HEK293 (cell line): ENCODE data around the gene KIF17.

Experiments used
- SETDB1 ChIP-seq: IDR thresholded peaks from one replicate; pipeline ENCODE4 v1.6.1; 2017; ENCODE audit warnings: mild to moderate bottlenecking, low read length, moderate library complexity, mixed read lengths; ENCODE audit not compliant: insufficient read length
- TCF7L2 ChIP-seq: IDR thresholded peaks from 2 replicates; pipeline ENCODE4 v1.6.1; 2011; ENCODE audit warnings: low read depth, mild to moderate bottlenecking, inconsistent platforms, low read length, moderate library complexity, borderline replicate concordance
- ZBTB8A ChIP-seq: fragments of 450-650 bp; formaldehyde crosslinking; IDR thresholded peaks from 2 replicates; pipeline ENCODE4 v1.5.1; 2016; ENCODE audit warnings: missing biosample characterization, missing genetic modification characterization
- ZSCAN30 ChIP-seq: fragments of 450-650 bp; IDR thresholded peaks from 2 replicates; pipeline ENCODE4 v1.5.1; 2018; ENCODE audit warnings: missing biosample characterization, mild to moderate bottlenecking, missing genetic modification characterization, moderate library complexity
- TF ChIP-seq, protein P1 (sequence below): fragments of 450-650 bp; formaldehyde crosslinking; IDR thresholded peaks from 2 replicates; pipeline ENCODE4 v1.5.1; 2016; ENCODE audit warnings: missing biosample characterization, missing genetic modification characterization
- TF ChIP-seq, protein P2 (sequence below): fragments of 450-650 bp; formaldehyde crosslinking; IDR thresholded peaks from 2 replicates; pipeline ENCODE4 v1.5.1; 2016; ENCODE audit warnings: missing biosample characterization, missing genetic modification characterization, low read depth
- TF ChIP-seq, protein P3 (sequence below): fragments of 450-650 bp; formaldehyde crosslinking; IDR thresholded peaks from 2 replicates; pipeline ENCODE4 v1.5.1; 2016; ENCODE audit warnings: missing biosample characterization, missing genetic modification characterization
- TF ChIP-seq, protein P4 (sequence below): fragments of 450-650 bp; formaldehyde crosslinking; IDR thresholded peaks from 2 replicates; pipeline ENCODE4 v1.5.1; 2016; ENCODE audit warnings: missing biosample characterization, missing genetic modification characterization
- TF ChIP-seq, protein P5 (sequence below): fragments of 450-650 bp; formaldehyde crosslinking; IDR thresholded peaks from 2 replicates; pipeline ENCODE4 v1.5.1; 2016; ENCODE audit warnings: missing biosample characterization, missing genetic modification characterization

DNA sequence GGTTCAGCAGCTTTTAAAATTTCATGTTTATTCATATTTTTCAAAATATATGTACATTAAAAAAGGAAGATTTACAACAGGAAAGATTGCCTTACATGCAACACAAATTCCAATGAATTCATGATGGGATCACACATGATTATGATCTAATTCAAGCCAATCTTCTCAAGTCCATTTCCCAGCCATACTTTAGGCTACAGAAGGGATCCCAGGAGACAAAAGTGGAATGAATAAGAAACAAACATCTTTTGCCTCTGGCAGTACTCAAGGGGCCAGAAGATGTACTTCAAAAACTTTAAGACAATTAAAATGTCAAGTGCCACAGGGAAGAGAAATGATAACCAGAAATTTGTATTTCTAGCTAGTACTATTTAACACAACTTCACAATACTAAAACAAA lies 24.9 kb upstream of the KIF17 start:
- TF ChIP-seq, protein P1, sequence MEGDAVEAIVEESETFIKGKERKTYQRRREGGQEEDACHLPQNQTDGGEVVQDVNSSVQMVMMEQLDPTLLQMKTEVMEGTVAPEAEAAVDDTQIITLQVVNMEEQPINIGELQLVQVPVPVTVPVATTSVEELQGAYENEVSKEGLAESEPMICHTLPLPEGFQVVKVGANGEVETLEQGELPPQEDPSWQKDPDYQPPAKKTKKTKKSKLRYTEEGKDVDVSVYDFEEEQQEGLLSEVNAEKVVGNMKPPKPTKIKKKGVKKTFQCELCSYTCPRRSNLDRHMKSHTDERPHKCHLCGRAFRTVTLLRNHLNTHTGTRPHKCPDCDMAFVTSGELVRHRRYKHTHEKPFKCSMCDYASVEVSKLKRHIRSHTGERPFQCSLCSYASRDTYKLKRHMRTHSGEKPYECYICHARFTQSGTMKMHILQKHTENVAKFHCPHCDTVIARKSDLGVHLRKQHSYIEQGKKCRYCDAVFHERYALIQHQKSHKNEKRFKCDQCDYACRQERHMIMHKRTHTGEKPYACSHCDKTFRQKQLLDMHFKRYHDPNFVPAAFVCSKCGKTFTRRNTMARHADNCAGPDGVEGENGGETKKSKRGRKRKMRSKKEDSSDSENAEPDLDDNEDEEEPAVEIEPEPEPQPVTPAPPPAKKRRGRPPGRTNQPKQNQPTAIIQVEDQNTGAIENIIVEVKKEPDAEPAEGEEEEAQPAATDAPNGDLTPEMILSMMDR: no peak
- TF ChIP-seq ZBTB8A (tag by site-specific recombination): no peak
- no peak for TF ChIP-seq ZSCAN30
- TF ChIP-seq, protein P2, sequence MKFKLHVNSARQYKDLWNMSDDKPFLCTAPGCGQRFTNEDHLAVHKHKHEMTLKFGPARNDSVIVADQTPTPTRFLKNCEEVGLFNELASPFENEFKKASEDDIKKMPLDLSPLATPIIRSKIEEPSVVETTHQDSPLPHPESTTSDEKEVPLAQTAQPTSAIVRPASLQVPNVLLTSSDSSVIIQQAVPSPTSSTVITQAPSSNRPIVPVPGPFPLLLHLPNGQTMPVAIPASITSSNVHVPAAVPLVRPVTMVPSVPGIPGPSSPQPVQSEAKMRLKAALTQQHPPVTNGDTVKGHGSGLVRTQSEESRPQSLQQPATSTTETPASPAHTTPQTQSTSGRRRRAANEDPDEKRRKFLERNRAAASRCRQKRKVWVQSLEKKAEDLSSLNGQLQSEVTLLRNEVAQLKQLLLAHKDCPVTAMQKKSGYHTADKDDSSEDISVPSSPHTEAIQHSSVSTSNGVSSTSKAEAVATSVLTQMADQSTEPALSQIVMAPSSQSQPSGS: no peak
- TF ChIP-seq, protein P3, sequence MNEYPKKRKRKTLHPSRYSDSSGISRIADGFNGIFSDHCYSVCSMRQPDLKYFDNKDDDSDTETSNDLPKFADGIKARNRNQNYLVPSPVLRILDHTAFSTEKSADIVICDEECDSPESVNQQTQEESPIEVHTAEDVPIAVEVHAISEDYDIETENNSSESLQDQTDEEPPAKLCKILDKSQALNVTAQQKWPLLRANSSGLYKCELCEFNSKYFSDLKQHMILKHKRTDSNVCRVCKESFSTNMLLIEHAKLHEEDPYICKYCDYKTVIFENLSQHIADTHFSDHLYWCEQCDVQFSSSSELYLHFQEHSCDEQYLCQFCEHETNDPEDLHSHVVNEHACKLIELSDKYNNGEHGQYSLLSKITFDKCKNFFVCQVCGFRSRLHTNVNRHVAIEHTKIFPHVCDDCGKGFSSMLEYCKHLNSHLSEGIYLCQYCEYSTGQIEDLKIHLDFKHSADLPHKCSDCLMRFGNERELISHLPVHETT: no peak
- no peak for TF ChIP-seq SETDB1
- TF ChIP-seq TCF7L2: no peak
- TF ChIP-seq, protein P4, sequence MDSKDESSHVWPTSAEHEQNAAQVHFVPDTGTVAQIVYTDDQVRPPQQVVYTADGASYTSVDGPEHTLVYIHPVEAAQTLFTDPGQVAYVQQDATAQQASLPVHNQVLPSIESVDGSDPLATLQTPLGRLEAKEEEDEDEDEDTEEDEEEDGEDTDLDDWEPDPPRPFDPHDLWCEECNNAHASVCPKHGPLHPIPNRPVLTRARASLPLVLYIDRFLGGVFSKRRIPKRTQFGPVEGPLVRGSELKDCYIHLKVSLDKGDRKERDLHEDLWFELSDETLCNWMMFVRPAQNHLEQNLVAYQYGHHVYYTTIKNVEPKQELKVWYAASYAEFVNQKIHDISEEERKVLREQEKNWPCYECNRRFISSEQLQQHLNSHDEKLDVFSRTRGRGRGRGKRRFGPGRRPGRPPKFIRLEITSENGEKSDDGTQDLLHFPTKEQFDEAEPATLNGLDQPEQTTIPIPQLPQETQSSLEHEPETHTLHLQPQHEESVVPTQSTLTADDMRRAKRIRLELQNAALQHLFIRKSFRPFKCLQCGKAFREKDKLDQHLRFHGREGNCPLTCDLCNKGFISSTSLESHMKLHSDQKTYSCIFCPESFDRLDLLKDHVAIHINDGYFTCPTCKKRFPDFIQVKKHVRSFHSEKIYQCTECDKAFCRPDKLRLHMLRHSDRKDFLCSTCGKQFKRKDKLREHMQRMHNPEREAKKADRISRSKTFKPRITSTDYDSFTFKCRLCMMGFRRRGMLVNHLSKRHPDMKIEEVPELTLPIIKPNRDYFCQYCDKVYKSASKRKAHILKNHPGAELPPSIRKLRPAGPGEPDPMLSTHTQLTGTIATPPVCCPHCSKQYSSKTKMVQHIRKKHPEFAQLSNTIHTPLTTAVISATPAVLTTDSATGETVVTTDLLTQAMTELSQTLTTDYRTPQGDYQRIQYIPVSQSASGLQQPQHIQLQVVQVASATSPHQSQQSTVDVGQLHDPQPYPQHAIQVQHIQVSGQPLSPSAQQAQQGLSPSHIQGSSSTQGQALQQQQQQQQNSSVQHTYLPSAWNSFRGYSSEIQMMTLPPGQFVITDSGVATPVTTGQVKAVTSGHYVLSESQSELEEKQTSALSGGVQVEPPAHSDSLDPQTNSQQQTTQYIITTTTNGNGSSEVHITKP (tag by site-specific recombination): no peak
- TF ChIP-seq, protein P5, sequence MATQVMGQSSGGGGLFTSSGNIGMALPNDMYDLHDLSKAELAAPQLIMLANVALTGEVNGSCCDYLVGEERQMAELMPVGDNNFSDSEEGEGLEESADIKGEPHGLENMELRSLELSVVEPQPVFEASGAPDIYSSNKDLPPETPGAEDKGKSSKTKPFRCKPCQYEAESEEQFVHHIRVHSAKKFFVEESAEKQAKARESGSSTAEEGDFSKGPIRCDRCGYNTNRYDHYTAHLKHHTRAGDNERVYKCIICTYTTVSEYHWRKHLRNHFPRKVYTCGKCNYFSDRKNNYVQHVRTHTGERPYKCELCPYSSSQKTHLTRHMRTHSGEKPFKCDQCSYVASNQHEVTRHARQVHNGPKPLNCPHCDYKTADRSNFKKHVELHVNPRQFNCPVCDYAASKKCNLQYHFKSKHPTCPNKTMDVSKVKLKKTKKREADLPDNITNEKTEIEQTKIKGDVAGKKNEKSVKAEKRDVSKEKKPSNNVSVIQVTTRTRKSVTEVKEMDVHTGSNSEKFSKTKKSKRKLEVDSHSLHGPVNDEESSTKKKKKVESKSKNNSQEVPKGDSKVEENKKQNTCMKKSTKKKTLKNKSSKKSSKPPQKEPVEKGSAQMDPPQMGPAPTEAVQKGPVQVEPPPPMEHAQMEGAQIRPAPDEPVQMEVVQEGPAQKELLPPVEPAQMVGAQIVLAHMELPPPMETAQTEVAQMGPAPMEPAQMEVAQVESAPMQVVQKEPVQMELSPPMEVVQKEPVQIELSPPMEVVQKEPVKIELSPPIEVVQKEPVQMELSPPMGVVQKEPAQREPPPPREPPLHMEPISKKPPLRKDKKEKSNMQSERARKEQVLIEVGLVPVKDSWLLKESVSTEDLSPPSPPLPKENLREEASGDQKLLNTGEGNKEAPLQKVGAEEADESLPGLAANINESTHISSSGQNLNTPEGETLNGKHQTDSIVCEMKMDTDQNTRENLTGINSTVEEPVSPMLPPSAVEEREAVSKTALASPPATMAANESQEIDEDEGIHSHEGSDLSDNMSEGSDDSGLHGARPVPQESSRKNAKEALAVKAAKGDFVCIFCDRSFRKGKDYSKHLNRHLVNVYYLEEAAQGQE: no peak
